Stimulated activated CD4-positive, alpha-beta T cell treated with anti-CD3 and anti-CD28 coated beads, TNF-alpha, amount 100 ng/mL, for 48 hours (primary cell): ENCODE results near the gene ZBTB21.

Source experiments
- DNase-seq, 3 donors: peaks; one replicate each; pipeline ENCODE4 v3.0.0-alpha.2; 2020; ENCODE audit warnings: low read depth in 3 of 3

The ZBTB21 gene

DNA sequence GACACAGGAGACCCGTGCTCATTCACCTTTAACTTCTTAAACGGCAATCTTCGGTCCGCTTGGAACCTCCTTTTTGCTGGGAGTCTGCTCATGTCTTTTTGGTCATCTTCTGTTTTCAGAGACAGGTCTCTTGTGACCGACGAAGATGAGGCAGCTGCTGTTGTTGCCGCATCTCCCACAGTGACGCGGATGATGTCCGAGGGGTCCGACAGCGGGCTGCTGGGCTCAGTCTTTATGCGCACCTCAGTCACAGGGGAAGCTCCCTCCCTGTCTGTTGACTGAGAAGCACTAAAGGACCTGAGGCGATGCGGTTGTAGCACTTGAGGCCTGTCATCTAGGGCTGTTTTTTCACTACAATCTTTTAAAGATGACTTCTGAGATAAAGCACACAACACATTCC is 17.6 kb downstream of the ZBTB21 start:
- DNase-seq, result no peak

DNA sequence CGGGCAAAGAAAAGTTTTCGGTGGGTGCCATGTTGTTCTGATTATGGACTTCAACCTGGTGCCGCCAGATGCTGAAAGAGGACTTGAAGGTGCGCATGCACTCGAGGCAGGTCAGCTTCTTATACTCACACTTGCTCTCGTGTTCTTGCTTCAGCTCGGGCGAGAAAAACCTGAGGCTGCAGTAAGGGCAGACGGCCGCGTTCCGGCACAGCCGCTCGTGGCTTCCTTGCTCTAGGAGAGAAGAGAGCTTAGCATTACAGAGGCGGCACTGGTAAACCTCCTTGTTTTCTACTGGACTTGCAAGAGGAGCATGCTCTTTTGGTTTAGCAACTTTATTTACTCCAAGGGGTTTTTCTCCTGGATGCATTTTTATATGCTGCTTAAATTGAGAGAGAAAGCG is 18.5 kb downstream of the ZBTB21 start:
- DNase-seq, result no peak

DNA sequence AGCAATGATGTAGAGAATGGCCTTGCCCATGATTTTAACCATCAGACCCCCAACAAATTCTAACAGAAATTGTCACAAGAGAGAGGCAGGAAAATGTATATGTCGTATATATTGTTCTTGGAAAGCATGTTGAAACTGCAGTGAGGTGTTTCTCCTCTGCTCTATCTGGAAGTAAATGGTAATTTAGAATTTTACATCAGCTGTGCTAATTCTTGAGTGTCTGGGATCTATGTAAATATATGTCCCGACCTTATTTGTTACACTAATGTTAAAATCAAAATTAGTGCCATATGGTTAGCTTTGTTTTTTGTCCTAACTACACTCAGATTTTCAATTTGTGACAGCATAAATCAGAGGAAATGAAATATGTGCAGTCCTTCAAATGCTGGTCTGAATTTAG is 20.5 kb downstream of the ZBTB21 start:
- DNase-seq, result no peak

DNA sequence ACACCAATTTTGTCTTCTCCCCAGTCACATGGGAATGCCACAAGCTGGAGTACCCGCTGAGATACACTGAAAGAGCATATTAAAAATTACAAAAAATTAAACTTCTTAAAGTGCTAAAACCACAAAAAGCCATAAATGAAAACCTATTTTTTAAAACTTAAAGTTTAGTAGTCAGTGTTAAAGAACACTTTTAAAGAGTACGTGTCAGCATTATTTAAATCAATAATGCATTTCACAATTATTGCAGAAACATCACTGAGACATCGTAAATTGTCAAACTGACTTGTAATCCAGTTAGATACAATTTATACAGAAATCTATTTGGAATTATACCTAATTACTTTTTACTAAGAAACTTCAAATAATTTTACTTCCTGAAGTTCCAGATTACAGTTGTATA is 22.9 kb downstream of the ZBTB21 start:
- DNase-seq, result no peak

DNA sequence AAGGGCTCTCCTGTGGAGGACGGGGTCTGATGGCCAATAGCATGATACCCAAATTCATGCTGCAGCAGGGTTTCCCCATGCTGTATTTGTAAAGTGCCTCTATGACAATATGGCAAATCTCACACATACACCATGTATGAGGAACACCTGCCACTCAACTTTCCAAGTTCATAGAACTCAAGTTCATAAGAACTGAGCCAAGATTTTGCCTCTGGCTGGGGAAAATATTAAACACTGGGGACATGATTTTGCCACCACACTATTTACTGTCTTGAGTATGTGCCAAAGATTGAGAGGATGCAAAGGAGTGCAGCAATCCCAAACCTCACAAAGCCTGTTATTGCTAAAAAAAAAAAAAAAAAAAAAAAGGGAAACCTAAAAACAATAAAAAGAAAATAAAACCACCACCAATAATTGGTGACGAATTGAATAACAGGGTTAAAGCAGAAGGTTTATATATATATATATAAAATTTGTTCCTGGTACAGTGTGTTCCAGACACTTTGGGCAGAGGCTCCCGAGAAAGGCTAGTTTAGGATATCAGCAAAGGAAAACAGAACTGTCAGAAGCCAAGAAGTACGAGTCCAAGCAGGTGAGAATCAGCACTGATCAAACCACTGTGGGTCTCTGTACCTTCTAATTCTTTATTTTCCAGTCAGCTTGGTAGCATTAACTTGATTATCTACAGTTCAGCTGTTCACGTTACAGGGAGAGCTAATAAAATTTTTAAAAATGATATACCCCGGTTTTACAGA is 24.3 kb downstream of the ZBTB21 start:
- no peak for DNase-seq

DNA sequence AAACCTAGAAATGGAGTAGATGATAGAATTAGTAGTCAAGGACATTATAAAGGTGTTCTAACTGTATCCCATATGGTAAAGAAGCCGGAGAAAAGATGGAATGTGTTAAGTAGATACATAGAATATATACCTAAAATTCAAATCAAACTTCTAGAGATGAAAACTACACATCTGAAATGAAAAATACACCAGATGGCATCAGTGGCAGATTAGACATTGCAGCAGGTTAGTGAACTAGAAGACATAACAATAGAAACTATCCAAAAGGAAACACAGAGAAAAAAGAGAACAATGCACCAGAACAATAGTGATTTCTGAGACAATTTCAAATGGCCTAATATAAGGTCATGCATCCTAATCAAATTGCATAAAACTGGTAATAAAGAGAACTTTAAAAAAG is 26.9 kb downstream of the ZBTB21 start:
- DNase-seq, result no peak

DNA sequence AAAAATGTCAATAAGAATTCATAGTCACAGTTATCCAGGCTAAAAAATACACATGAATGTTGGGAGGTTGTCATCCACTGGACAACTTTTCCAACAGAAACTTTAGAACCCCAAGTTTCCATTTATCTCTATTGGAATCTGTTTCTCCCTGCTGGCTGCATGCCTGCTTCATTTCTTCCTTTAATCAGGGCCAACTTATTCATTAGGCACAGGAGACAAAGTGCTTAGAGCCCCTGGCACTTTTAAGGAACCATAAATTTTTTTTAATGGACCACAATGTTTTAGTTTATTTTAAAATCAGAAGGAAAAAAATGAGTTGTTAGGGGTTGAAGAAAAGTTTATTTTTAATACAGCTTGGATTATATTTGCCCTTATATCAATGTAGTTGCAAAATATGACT is 29.6 kb downstream of the ZBTB21 start:
- DNase-seq, result no peak

DNA sequence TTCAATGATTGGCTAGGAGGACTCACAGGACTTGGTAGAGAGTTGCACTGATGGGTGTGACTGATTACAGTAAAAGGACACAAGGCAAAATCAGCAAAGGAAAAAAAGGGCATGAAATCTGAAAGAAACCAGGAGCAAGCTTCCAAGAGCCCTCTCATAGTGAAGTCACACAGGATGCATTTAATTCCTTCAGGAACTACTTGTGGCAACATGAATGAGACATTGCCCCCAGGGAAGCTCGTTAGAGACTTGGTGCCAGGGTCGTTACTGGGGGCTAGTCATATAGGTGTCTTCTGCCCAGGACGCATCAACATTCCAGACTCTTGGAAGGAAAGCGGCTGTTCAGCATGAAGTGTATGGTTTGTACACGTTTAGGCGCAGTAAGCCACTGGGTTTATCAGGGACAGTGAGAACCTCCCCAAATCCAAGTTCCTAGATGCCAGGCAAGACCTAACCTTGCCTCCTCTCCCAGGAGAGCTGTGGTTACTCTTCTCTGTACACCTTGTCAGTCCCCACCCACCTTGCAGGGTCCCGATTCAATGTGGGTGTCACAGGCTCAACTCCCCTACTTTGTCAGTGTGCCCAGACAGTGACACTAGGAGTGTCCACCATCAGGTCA is 30.3 kb downstream of the ZBTB21 start:
- no peak for DNase-seq

DNA sequence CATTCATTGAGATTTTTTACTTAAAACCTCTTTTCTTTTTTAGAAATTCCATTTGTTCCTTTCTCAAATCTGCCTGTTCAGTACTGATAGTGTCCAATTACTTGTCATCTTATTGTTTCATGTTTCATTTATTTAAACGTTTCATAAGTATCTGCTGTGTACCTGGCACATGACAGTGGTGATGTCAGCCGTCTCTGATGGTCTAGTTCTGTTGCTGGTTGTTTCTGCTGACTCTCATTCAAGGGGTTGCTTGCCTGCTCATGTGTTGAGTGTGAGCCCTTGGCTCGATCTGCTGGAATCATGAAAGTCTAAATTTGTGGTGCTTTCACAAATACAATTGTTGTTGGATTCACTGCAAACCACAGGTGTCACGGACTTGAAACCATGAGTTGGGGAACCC is 30.8 kb downstream of the ZBTB21 start:
- no peak for DNase-seq

DNA sequence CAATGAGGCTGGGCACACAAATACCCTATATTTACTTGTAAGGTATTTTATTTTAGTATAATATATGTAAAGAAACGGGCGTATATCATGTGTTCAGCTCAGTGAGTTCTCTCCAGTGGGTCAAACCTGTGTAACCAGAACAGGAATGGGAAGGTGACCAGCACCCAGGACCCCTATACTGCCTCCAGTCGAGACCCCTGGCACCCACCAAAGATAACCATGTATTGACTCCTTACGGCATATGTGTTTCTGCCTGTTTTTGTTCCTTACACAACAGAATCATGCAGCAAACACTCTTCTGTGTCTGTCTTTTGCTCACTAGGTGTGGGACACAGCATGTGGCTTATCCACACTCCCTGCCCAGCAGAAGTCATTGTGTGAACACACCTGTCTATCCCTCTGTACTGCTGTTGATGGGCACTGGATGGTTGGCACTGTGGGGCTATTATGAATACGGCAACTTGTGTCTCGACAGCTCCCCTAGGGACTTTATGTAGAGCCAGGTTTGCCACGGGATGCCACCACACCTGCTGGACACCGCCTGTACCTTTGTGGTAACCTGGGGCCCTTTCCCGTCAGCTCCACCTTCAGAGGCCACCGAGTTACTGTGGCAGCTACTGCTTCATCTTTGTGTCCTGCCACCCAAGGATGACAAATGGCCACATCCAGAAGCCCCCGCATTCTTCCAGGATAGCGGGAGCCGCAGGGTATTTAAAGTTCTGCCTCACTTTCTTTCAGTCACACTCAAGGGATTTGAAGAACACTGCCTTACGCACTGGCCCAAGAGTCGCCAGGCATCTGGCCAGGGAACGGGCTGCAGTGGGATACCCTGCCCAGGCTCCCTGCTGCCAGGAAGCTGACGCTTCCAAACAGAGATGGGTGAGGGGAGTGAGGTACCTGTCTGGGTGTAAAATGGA is 32.9 kb downstream of the ZBTB21 start:
- DNase-seq, result no peak

DNA sequence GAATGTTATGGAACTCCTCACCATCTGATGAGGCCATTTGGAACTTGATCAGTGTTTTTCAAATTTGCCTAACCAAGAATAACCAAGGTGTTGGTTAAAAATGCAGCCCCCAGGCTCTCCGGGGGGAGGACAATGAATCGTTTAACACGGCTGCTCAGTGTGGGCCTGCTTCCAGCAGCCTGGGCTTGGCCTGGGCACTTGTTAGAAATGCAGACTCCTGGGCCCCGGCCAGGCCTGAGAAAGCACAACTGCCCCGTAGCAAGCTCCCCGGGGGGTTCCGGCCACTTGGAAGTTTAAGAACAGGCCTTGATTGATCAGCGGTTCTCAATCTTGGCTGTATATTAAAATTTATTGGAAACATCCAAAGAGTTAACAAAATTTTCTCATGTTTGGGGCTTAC is 33.5 kb downstream of the ZBTB21 start:
- no peak for DNase-seq

DNA sequence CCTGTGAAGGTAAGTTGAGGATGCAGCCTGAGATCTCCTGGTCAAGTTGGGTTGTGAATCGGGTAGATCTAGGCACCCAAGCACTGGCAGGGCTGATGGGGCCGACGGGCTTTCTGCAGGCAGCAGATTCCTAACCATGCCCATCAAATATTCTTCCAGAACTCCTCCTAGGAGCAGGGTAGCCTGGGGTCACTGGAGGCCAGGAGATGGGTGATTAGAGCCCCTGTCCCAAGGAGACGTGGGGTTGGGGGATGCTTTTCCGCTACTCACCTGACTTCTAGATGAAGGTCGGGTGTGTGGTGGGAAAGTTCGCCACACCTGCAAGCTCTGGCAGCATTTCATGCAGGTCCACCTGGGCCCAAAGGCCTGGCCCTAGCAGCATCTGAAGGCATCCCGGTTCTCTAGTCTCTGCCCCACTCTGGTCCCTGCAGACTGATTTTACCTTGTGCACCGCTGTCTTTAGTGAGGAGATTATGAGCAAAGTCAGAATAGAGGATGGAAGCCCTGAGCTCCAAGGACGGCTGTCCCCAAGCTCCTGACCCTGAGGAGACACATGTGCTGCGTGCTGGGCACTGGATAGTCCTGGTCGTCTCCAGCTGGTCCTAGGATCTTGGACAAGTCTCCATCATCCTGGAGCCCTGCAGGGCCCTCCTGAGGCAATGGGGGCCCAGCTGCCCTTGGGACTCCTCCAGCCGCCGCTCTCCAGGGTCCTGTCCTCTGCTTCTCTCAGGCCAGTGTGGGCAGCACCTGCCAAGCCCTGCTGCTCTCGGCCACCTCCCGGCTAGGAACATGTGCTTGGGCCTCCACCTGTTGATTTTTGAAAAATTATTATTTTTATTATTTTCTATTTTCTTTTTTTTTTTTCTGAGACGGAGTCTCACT is 34.5 kb downstream of the ZBTB21 start:
- DNase-seq, result no peak

DNA sequence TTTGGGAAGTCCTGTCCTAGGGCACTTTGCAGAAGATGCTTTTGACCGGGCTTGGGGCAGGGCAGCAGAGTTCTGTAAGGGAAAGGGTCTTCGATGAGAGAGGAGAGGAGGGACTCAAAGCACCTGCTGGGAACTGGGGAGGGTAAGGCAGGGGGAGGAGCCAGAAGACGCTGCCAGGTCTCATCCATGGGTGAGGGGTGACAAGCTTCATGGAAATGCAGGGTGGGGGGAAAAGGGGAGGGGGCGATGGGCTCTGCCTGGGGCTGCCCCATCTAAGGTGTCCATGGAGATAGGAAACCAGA is 35.5 kb downstream of the ZBTB21 start:
- DNase-seq, result no peak

DNA sequence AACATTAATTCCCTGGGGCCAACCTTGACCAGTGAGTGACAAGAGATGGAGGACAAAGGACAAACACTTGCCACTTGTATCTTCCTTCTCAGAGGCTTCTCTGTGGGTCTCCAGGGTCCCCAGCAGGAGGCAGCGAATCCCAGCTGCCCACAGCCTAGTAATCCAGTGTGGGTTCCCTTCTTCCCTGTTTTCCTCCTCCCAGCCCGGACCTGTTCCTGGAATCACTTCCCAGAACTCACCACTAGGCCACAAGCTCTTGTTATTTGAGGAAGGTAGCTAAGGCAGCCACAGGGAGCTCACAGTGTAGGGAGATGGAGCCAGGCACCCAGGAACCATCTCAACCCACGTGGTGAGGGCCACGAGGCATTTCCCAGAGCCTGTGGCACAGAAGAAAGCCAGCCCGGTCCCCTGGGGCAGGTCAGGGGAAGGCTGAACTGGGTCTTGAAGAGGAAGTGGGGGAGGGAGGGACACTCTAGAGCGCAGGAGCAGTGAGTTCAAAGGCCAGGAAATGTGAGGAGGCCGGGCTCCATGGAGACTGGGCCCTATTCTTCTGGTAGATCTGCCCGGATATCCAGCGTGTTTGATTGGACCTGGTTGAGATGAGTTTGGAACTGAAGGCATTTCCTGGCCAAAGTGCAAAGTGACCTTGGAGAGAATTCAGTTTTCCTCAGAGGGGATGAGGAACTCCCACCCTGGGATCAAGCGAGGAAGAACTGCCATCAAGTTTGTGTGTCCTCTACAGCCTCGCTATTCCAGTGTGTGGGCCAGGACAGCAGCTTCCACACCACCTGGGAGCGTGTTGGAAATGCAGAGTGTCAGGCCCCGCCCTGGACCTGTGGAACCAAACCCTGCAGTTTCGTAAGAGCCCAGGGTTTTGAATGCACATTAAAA is 36.1 kb downstream of the ZBTB21 start:
- DNase-seq, result no peak

DNA sequence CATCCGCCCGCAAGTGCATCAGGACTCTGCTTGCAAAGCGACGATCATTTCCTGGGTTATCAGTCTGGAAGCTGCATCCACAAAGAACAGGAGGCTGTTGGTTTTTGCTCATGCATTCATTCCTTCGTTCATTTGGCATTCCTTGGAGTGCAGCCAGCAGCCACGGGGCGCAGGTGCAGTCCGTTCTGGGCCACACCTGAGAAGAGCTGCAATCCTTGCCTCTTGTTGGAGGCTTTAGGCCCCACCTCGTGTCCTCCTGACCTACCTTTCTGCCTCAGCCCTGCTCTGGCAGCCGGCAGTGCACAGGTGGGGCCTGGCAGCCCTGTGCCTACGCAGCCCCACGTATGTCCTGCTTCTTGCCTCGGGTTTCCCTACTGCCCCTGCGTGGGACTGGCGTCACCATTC is 36.7 kb downstream of the ZBTB21 start:
- no peak for DNase-seq

DNA sequence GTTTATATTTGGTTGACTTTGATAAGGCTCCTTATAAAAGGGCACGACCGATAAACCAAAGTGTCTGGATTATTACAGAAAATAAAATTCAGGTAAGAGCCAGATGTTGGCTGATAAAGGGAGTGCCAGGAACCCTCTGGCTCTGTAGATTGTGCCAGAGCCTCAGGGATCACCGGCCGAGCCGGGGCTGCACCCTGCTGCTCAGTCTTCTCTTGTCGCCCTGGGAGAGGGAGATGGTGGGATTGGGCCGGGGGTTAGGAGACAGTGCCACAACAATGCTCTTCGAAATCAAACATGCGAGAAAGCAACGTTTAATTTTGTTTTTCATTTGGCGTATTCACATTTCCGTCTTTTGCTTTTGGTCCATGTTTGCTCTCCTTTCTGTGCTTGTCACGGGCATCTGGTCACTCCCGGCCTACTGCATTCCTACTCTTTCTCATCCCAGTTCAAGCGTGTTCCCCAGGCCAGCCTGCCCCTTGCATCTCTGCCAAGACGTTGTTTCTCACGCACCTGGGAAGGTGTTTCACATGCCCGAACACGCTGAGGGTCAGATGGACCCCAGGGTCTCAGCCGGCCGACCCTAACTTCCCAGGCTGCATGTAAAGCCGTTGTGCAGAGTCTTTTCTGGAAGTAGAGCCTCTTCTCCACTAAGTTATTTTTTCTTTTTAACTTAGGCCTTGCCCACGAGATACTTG is 37.5 kb downstream of the ZBTB21 start:
- no peak for DNase-seq

DNA sequence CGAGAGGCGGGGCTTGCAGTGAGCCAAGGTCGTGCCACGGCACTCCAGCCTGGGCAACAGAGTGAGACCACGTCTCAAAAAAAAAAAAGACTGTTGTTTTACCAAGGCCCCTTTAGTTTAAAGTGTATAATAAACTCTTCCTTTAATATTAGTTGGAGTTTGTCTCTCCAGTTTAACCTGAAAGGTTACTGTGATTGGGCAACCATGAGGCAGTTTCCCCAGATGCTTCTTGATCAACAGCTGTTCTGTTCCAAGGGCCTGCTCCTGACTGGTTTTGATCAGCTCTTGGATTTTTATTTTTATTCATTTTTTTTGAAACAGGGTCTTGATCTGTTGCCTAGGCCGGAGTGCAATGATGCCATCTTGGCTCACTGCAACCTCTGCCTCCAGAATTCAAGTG is 38.3 kb downstream of the ZBTB21 start:
- DNase-seq, result no peak

DNA sequence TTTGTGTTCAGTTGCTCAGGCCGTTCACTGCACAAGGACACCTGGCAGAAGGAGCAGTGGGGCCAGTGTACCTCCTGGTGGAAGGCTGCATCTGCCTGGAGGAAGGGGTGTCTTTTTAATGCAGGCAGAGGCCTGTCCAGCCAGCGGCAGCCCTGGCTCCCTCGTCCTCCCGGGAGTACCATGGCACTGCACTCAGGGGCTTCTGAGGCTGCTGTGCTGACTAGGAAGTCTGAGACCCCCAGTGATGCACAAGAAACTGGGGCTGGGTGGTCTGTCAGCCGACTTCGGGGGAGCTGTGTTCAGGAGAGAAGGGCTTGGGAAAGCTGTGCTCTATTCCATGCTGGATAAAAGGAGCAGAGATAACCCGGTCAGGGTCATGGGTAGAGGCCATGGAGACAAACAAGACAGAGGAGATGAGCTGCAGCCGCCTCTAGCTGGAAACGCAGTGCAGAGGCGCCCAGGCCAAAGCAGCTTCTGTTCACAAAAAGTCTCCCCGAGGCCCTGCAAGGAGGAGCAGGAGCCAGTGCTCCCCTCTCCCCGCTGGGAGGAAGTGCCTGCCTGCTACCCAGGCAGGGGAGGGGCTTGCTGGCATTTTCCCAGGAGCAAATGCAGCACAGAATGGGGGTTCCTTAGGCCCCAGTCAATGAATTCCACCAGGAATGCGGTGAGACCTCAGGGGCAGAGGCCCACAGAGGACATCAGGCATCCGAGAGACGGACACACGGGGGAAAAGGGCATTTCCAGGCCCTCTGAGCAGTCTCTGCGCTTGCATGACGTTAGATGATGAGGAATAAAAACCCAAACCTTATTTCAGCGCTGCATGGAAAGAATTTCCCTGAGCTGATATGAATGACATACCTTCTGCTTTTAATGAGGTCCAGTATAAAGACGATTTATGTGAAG is 39.2 kb downstream of the ZBTB21 start:
- no peak for DNase-seq

DNA sequence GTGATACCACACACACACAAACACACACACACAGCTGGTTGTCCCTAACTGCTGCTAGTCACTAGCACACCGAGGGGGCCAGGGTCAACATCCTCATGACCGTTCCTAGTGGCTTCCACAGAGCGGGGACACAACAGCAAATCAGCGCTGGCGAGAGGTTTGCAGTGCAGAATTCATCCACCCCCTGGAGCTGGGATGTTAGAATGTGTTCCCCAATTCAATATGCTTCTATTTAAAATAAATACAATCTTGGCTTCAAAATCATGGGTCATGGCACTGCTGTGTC is 40.1 kb downstream of the ZBTB21 start:
- DNase-seq, result no peak

DNA sequence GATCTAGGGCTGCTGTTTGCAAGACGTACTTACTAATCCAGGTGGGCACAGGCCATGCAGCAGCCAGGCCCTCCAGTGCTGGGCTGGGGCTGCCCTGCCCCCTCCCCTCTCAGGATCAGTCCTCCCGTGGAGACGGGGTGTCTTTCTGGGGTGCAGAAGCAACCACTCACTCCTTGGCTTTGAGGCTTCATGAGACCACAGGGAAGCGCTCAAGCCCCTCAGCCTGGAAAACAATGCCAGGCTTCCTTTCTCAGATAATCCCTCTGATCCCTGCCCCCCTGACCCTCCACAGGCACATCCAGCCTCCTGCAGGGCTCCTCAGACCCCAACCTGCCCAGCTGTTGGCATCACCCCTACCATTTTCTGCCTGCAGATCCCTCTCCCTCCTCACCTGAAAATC is 42.5 kb downstream of the ZBTB21 start:
- DNase-seq, result no peak
